NCI-H345 (cell line): ENCODE results near the gene TBC1D22A.

ENCODE experiments used
- DNase-seq: peaks from one replicate; lab custom pipeline; 2025; lab: John Stamatoyannopoulos, UW

Gene TBC1D22A

GRCh38 chr22:46887978-46888377 is 125.5 kb downstream of the TBC1D22A start:
- no peak for DNase-seq

DNA sequence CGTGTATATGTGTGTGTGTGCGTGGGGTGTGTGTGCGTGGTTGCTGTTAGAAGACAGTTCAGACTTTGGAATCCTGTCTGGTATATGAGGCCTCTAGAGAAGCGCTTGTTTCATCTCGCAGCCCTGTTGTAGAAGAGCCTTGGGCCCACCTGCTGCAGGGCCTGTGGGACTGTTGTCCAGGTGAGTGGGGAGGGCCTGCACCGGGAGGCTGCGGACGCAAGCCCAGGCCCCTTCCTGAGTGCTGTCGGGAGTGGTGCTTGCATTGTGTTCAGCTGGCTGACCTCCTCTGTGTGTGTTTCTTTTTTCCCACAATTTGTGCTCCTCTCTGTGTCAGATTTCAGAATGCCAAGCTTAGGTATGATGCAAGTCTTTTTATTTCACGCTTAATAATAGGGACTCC is 128.4 kb downstream of the TBC1D22A start:
- DNase-seq = no peak

GRCh38 chr22:46891382-46891951 is 129.0 kb downstream of the TBC1D22A start:
- DNase-seq = no peak

- no peak for DNase-seq
Observed at GRCh38 chr22:46892866-46893265, 130.4 kb downstream of the TBC1D22A start.

- DNase-seq = no peak
Observed at GRCh38 chr22:46893281-46894020, 131.0 kb downstream of the TBC1D22A start.

DNA sequence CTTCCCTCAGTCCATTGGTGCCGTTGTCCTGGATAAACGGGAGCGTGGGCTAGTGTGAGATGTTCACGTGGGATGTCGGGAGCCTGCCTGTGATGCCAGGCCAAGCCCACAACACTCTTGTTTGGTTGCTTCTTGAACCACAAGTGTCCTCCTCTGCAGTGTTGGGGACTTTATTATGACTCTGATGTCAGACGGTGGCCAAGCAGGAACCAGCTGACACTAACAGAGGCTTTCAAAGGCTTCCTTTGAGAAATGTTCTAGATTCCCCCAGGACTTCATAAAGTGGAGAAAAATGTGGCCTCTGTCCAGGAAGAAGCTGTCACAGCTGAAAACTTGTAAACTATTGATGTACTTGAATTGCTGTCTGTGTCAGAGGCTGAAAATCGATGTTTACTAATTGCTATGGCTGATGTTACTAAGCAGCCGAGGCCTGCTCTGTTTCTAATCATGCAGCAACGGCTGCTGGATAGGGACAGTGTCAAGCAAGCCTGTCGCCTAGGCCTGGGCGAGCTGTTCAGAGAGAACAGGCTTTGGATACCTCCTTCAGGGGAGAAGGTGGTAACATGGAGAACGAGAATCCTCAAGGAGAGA is 131.7 kb downstream of the TBC1D22A start:
- DNase-seq = no peak

- DNase-seq = no peak
Observed at GRCh38 chr22:46894851-46895640, 132.6 kb downstream of the TBC1D22A start.

DNA sequence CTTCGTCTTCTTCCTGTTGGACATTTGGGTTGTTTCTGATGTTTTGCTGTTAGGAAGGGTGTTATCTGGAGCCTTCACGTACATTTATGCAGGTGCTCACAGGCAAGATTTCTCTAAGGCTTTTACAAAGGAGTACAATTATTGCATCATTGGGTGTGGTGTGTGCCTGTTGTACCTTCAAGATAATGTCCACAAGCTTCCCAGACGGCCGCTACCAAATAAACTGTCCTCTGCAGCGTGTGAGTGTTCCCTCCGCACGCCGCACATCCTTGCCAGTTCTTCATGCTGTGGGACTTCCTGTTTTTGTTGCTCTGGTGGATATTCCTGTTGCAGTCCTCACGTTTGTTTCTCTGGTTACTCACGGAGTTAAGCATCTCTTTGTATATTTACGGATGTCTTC is 133.3 kb downstream of the TBC1D22A start:
- no peak for DNase-seq

GRCh38 chr22:46896166-46896565 is 133.7 kb downstream of the TBC1D22A start:
- DNase-seq = no peak

DNA sequence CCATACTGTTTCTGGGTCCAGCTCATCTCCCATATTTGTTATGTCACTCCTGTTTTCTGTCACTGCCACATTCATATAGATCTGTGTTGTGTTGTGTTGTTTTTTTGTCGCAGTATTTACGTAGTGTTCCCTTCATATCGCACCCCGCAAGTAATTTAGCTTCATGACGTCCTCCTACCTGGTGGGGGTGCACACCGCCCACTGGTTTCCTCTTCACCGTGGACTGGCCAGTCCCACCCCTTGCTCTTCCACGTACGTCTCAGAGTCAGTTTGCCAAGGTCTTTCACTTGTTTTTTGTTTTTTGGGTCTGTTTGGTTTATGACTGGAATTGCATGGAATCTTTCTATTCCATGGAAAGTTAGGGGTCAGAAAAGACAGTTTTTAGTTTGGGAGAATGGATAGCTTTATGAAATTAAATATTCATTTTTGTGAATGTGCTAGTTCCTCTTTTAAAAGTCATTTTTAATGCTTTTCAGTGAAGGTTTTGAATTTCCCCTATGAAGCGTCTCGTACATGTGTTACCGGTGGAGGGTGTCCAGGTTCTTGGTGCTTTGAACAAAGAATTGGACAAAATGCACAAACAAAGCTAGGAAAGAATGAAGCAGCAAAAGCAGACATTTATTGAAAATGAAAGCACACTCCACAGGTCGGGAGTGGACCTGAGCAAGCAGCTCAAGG is 134.3 kb downstream of the TBC1D22A start:
- no peak for DNase-seq

DNA sequence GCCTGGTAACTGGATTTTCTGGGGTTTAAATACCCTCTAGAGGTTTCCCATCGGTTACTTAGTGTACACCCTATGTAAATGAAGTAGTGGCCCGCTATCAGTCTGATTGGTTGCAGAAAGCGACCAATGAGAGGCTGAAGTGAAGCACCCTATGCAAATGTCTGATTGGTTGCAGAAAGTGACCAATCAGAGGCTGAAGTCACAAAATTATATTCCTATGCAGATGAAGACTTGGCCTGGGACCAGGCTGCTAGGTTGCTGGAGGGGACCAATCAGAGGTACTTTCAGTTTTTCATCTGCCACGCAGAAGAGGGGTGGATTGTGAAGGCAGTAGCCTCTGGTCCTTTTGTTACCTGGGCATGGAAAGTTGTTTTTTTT is 134.8 kb downstream of the TBC1D22A start:
- no peak for DNase-seq

GRCh38 chr22:46900549-46900948 is 138.1 kb downstream of the TBC1D22A start:
- DNase-seq = no peak

GRCh38 chr22:46902436-46902835 is 140.0 kb downstream of the TBC1D22A start:
- DNase-seq = no peak

DNA sequence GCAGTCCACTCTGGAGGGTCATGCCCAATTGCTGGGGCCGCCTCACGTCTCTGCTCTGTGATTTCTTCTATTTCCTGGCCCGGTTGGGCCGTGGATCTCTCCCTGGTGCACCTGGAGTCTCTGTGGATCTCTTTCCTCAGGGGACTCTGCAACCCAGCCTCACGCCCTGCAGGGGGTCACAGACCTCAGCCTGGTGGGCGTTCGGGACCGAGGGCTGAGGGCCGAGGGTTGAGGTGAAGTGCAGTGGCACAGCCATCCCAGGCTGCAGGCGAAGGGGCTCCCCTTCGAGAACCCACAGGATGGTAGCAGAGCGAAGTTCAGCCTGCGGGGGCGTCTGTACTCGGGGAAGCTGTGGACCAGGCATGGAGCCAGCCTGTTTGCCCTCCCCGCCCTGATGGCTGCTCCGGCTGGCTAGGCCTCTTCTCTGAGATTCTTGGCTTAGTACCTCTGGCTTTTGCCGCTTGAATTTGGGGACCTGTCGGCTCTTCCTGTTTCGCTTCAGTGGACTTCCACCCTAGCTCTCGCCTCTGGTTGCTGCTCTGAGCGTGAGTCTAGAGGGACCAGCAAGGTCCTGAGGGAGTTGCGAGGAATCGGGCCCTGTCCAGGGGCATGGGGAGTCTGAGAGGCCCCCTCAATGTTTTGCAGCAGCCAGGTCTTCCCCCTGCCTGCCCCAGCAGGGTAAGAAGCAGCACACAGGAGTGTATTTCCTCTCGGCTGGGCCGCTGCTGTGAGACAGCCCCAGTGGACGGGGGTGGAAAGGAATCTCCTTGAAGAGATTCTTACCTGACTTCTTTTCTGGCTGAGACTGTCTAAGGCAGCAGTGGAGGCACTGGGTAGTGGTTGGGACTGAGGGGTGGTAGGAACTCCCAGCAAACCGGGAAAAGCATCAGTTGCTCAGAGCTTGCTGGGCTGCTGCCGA is 140.8 kb downstream of the TBC1D22A start:
- DNase-seq = no peak

- DNase-seq = no peak
Observed at GRCh38 chr22:46905415-46905814, 143.0 kb downstream of the TBC1D22A start.

GRCh38 chr22:46905834-46906233 is 143.4 kb downstream of the TBC1D22A start:
- no peak for DNase-seq

GRCh38 chr22:46906326-46907045 is 144.0 kb downstream of the TBC1D22A start:
- no peak for DNase-seq

DNA sequence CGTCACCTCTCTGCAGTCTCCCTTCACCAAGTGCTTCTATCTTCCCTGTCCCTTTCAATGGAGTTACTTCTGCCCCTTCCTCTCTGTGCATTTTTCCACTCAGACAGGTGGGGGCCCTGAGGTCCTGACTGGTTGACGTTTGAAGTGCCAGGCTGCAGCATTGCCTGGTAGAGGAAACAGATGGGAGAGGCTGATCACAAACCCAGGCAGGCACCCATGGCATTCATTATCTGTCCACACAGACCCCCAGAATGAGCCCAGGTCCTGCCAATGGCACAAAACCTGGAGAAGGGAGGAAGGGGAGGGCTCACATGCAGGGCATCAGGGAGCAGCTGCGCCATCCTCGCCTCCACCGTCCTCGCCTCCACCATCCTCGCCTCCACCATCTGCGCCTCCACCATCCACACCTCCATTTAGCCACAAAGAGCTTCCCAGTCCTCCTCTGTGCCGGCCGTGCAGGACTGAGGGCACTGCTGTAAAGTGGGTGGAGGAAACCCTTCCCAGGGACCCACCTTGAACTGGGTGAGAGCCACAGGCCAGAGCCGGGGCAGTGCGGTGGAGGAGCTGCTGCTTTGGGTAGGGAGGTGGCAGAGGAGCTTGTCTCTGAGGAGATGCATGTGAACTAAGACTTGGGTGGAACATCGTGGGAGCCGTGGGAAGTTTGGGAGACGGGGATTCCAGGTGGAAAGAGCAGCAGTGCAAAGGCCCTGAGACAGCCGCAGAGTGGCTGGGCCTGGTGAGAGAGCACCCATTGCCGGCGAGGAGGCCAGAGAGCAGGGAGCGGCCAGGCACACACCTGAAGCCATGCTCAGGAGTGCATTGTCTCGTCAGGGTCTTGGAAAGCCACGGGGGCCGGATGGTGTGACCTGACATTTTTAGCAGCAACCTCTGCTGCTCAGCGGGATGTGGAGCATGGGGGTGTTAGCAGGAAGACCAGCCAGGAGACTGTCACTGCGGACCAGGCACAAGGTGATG is 145.1 kb downstream of the TBC1D22A start:
- no peak for DNase-seq

- DNase-seq = no peak
Observed at GRCh38 chr22:46908641-46909107, 146.2 kb downstream of the TBC1D22A start.
